GM23338 (cell line): ENCODE results near the gene MED13L. TPM values are rescaled to one million over a fixed set of nuclear protein-coding genes. Genes with fewer than 3 reads are reported as not detected.

ENCODE experiments used
- ATAC-seq: fragments of 200-7000 bp; cut with Tn5 transposase; 3 replicates; pipeline ENCODE4 v1.9.1; 2020
- DNase-seq: peaks from one replicate; pipeline ENCODE4 v3.0.0-alpha.2; 2015; ENCODE audit warnings: low spot score
- H2AFZ ChIP-seq: fragments of 200-600 bp; sonication (generic); 2 replicates; pipeline ENCODE4 v1.8.0; 2016; ENCODE audit warnings: antibody characterized with exemption, mild to moderate bottlenecking, moderate library complexity
- H3F3A ChIP-seq: fragments of 200-600 bp; sonication (generic); replicated peaks from 2 replicates; pipeline ENCODE4 v1.8.0; 2017; ENCODE audit warnings: antibody characterized with exemption, mixed run types, low read depth
- H3K27ac ChIP-seq: fragments of 200-600 bp; sonication (generic); 2 replicates; pipeline ENCODE4 v1.6.1; 2016; ENCODE audit warnings: low read depth
- H3K27me3 ChIP-seq: fragments of 200-600 bp; sonication (generic); 2 replicates; pipeline ENCODE4 v1.8.0; 2016; ENCODE audit warnings: mild to moderate bottlenecking, mixed run types, moderate library complexity; ENCODE audit not compliant: insufficient read depth
- H3K36me3 ChIP-seq: fragments of 200-600 bp; sonication (generic); 2 replicates; pipeline ENCODE4 v1.8.0; 2016; ENCODE audit warnings: mild to moderate bottlenecking; ENCODE audit not compliant: insufficient read depth
- H3K4me1 ChIP-seq: fragments of 200-600 bp; sonication (generic); 2 replicates; pipeline ENCODE4 v1.8.0; 2016; ENCODE audit warnings: mild to moderate bottlenecking, moderate library complexity; ENCODE audit not compliant: insufficient read depth
- H3K4me2 ChIP-seq: fragments of 200-600 bp; sonication (generic); 2 replicates; pipeline ENCODE4 v1.7.1; 2017; ENCODE audit warnings: mixed run types
- H3K4me3 ChIP-seq: fragments of 200-600 bp; sonication (generic); 2 replicates; pipeline ENCODE4 v1.6.1; 2016; ENCODE audit warnings: mixed run types
- H3K79me2 ChIP-seq: fragments of 200-600 bp; sonication (generic); replicated peaks from 2 replicates; pipeline ENCODE4 v1.8.0; 2017; ENCODE audit warnings: mild to moderate bottlenecking; ENCODE audit not compliant: insufficient read depth
- H3K9me2 ChIP-seq: fragments of 200-600 bp; sonication (generic); 2 replicates; pipeline ENCODE4 v1.8.0; 2017; ENCODE audit not compliant: insufficient read depth
- H4K20me1 ChIP-seq: fragments of 200-600 bp; sonication (generic); replicated peaks from 2 replicates; pipeline ENCODE4 v1.8.0; 2017; ENCODE audit warnings: mild to moderate bottlenecking; ENCODE audit not compliant: insufficient read depth
- H3K27ac Mint-ChIP-seq: 2 replicates; pipeline ENCODE4 v1.8.0; 2020; ENCODE audit warnings: inconsistent platforms, mild to moderate bottlenecking, moderate library complexity, mixed read lengths
- H3K27me3 Mint-ChIP-seq: 3 replicates; pipeline ENCODE4 v1.8.0; 2022; ENCODE audit warnings: low read depth, mild to moderate bottlenecking, moderate library complexity, mixed read lengths, inconsistent platforms; ENCODE audit not compliant: insufficient read depth, poor library complexity
- H3K36me3 Mint-ChIP-seq: 3 replicates; pipeline ENCODE4 v1.8.0; 2021; ENCODE audit warnings: low read depth, mild to moderate bottlenecking, inconsistent platforms, moderate library complexity, mixed read lengths
- H3K4me1 Mint-ChIP-seq: 3 replicates; pipeline ENCODE4 v1.8.0; 2020; ENCODE audit warnings: mild to moderate bottlenecking, inconsistent platforms, mixed read lengths
- H3K4me3 Mint-ChIP-seq: 3 replicates; pipeline ENCODE4 v1.8.0; 2021; ENCODE audit warnings: moderate library complexity, mild to moderate bottlenecking, inconsistent platforms, mixed read lengths
- H3K9me3 Mint-ChIP-seq: 3 replicates; pipeline ENCODE4 v1.8.0; 2020; ENCODE audit warnings: moderate library complexity, mild to moderate bottlenecking, inconsistent platforms, mixed read lengths
- CREB1 ChIP-seq: fragments of 250-450 bp; sonication (Bioruptor Pico); IDR thresholded peaks from 2 replicates; pipeline ENCODE4 v1.5.0; 2020; ENCODE audit warnings: low read depth, mild to moderate bottlenecking, moderate library complexity
- ETS1 ChIP-seq: IDR thresholded peaks from 2 replicates; pipeline ENCODE4 v1.6.1; 2016; ENCODE audit warnings: antibody characterized with exemption
- EZH2 ChIP-seq: fragments of 200-600 bp; sonication (generic); IDR thresholded peaks from one replicate; pipeline ENCODE4 v1.8.0; 2017; ENCODE audit warnings: antibody characterized with exemption, mild to moderate bottlenecking, low read depth; ENCODE audit not compliant: unreplicated experiment
- EZH2phosphoT487 ChIP-seq: fragments of 200-600 bp; sonication (generic); IDR thresholded peaks from one replicate; pipeline ENCODE4 v1.8.1; 2018; ENCODE audit warnings: antibody characterized with exemption; ENCODE audit not compliant: unreplicated experiment
- JUNB ChIP-seq: IDR thresholded peaks from one replicate; pipeline ENCODE4 v1.6.1; 2016; ENCODE audit warnings: antibody characterized with exemption; ENCODE audit not compliant: unreplicated experiment
- NANOG ChIP-seq: IDR thresholded peaks from 2 replicates; pipeline ENCODE4 v1.6.1; 2016; ENCODE audit warnings: antibody characterized with exemption, borderline replicate concordance
- POLR2AphosphoS5 ChIP-seq: IDR thresholded peaks from 2 replicates; pipeline ENCODE4 v1.6.1; 2016; ENCODE audit warnings: antibody characterized with exemption, low read depth
- REST ChIP-seq: IDR thresholded peaks from one replicate; pipeline ENCODE4 v1.6.1; 2018; ENCODE audit warnings: antibody characterized with exemption; ENCODE audit not compliant: unreplicated experiment
- STAT1 ChIP-seq: IDR thresholded peaks from one replicate; pipeline ENCODE4 v1.6.1; 2016; ENCODE audit warnings: antibody characterized with exemption; ENCODE audit not compliant: unreplicated experiment
- ZNF114 ChIP-seq: fragments of 250-450 bp; sonication (Bioruptor Pico); IDR thresholded peaks from 2 replicates; pipeline ENCODE4 v1.5.0; 2020; ENCODE audit warnings: mild to moderate bottlenecking, moderate library complexity
- ZNF331 ChIP-seq: fragments of 250-450 bp; sonication (Bioruptor Pico); IDR thresholded peaks from 2 replicates; pipeline ENCODE4 v1.5.0; 2020; ENCODE audit warnings: low read depth, mild to moderate bottlenecking, moderate library complexity
- polyA plus RNA-seq: library from polyadenylated mRNA; unstranded; fragments of >200 nt; fragmentation: Nextera tagmentation; extraction: Ambion mirVana; gene quantifications from 2 replicates; pipeline ENCODE4 v1.2.1, GENCODE V29; 2016
- total RNA-seq: library from RNA; depleted of rRNA; stranded (reverse); fragments of >200 nt; shearing (Covaris generic); gene quantifications from 2 replicates; pipeline ENCODE4 v1.2.3, GENCODE V29; 2014
- TF ChIP-seq, protein P1 (sequence below): fragments of 250-450 bp; sonication (Bioruptor Pico); IDR thresholded peaks from 2 replicates; pipeline ENCODE4 v1.5.0; 2020; ENCODE audit warnings: mild to moderate bottlenecking, moderate library complexity
- TF ChIP-seq, protein P2 (sequence below), 2 experiments: fragments of 200-600 bp in 1 of 2; sonication (generic) in 1 of 2; conservative IDR thresholded peaks; 2 replicates each; pipeline versions ENCODE4 v1.5.1 to v1.6.1; 2016 to 2017; ENCODE audit warnings: antibody characterized with exemption in 2 of 2, low read depth in 2 of 2, mild to moderate bottlenecking in 2 of 2, moderate library complexity in 1 of 2

Gene MED13L
- total and polyA plus RNA-seq, 2 experiments from 2014 or later, result 20.9 to 73.6 TPM

GRCh38 chr12:116287842-116288301, 10.4 kb upstream of the MED13L start:
- no peak overlapping the region for H3K27ac ChIP-seq
- peaks cover 6% of the 10 kb centered on the region for H3K27me3 Mint-ChIP-seq
- H3K9me3 Mint-ChIP-seq, result no peaks in the 10 kb centered on the region
- H3K27me3 ChIP-seq, result no peaks in the 10 kb centered on the region
- H3K4me3 Mint-ChIP-seq, result no peak overlapping the region
- H3K36me3 Mint-ChIP-seq, result no peaks in the 10 kb centered on the region
- H3K4me1 Mint-ChIP-seq, result peaks cover 8% of the 10 kb centered on the region; the same call in 2 of the 3 replicates
- H3K36me3 ChIP-seq, result no peaks in the 10 kb centered on the region
- no peak overlapping the region for H3K4me3 ChIP-seq
- no peaks in the 10 kb centered on the region for H3K79me2 ChIP-seq
- H3K27ac Mint-ChIP-seq, result no peak overlapping the region
- H4K20me1 ChIP-seq, result no peaks in the 10 kb centered on the region
- H3K4me2 ChIP-seq, result no peak overlapping the region
- H3K9me2 ChIP-seq, result no peaks in the 10 kb centered on the region
- TF ChIP-seq JUNB (no peak), ZNF114 (CRISPR knock-in tag) (no peak), REST (no peak), STAT1 (no peak), ZNF331 (CRISPR knock-in tag) (no peak), ETS1 (no peak), EZH2phosphoT487 (no peak), NANOG (no peak), EZH2 (no peak), CREB1 (CRISPR knock-in tag) (no peak), POLR2AphosphoS5 (no peak)
- TF ChIP-seq, protein P1, sequence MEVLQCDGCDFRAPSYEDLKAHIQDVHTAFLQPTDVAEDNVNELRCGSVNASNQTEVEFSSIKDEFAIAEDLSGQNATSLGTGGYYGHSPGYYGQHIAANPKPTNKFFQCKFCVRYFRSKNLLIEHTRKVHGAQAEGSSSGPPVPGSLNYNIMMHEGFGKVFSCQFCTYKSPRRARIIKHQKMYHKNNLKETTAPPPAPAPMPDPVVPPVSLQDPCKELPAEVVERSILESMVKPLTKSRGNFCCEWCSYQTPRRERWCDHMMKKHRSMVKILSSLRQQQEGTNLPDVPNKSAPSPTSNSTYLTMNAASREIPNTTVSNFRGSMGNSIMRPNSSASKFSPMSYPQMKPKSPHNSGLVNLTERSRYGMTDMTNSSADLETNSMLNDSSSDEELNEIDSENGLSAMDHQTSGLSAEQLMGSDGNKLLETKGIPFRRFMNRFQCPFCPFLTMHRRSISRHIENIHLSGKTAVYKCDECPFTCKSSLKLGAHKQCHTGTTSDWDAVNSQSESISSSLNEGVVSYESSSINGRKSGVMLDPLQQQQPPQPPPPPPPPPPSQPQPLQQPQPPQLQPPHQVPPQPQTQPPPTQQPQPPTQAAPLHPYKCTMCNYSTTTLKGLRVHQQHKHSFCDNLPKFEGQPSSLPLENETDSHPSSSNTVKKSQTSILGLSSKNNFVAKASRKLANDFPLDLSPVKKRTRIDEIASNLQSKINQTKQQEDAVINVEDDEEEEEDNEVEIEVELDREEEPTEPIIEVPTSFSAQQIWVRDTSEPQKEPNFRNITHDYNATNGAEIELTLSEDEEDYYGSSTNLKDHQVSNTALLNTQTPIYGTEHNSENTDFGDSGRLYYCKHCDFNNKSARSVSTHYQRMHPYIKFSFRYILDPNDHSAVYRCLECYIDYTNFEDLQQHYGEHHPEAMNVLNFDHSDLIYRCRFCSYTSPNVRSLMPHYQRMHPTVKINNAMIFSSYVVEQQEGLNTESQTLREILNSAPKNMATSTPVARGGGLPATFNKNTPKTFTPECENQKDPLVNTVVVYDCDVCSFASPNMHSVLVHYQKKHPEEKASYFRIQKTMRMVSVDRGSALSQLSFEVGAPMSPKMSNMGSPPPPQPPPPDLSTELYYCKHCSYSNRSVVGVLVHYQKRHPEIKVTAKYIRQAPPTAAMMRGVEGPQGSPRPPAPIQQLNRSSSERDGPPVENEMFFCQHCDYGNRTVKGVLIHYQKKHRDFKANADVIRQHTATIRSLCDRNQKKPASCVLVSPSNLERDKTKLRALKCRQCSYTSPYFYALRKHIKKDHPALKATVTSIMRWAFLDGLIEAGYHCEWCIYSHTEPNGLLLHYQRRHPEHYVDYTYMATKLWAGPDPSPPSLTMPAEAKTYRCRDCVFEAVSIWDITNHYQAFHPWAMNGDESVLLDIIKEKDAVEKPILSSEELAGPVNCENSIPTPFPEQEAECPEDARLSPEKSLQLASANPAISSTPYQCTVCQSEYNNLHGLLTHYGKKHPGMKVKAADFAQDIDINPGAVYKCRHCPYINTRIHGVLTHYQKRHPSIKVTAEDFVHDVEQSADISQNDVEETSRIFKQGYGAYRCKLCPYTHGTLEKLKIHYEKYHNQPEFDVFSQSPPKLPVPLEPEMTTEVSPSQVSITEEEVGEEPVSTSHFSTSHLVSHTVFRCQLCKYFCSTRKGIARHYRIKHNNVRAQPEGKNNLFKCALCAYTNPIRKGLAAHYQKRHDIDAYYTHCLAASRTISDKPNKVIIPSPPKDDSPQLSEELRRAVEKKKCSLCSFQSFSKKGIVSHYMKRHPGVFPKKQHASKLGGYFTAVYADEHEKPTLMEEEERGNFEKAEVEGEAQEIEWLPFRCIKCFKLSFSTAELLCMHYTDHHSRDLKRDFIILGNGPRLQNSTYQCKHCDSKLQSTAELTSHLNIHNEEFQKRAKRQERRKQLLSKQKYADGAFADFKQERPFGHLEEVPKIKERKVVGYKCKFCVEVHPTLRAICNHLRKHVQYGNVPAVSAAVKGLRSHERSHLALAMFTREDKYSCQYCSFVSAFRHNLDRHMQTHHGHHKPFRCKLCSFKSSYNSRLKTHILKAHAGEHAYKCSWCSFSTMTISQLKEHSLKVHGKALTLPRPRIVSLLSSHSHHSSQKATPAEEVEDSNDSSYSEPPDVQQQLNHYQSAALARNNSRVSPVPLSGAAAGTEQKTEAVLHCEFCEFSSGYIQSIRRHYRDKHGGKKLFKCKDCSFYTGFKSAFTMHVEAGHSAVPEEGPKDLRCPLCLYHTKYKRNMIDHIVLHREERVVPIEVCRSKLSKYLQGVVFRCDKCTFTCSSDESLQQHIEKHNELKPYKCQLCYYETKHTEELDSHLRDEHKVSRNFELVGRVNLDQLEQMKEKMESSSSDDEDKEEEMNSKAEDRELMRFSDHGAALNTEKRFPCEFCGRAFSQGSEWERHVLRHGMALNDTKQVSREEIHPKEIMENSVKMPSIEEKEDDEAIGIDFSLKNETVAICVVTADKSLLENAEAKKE (CRISPR knock-in tag), result no peak
- TF ChIP-seq, protein P2, sequence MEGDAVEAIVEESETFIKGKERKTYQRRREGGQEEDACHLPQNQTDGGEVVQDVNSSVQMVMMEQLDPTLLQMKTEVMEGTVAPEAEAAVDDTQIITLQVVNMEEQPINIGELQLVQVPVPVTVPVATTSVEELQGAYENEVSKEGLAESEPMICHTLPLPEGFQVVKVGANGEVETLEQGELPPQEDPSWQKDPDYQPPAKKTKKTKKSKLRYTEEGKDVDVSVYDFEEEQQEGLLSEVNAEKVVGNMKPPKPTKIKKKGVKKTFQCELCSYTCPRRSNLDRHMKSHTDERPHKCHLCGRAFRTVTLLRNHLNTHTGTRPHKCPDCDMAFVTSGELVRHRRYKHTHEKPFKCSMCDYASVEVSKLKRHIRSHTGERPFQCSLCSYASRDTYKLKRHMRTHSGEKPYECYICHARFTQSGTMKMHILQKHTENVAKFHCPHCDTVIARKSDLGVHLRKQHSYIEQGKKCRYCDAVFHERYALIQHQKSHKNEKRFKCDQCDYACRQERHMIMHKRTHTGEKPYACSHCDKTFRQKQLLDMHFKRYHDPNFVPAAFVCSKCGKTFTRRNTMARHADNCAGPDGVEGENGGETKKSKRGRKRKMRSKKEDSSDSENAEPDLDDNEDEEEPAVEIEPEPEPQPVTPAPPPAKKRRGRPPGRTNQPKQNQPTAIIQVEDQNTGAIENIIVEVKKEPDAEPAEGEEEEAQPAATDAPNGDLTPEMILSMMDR (conservative IDR thresholded peaks at IDR 0.05; ENCODE audit: low read depth in 2 of 2), result no peak
- ATAC-seq (no peak), DNase-seq (no peak)
- no peak overlapping the region for H2AFZ ChIP-seq
- peaks cover 6% of the 10 kb centered on the region for H3K4me1 ChIP-seq
- no peaks in the 10 kb centered on the region for H3F3A ChIP-seq
